CD4-positive, alpha-beta memory T cell (primary cell): ENCODE data around the gene SPAG5. TPM values are rescaled to one million over a fixed set of nuclear protein-coding genes. Genes with fewer than 3 reads are reported as not detected.

ENCODE experiments used
- CTCF ChIA-PET: fragments of 350-600 bp; sonication (Branson Sonifier 250); formaldehyde crosslinking; loops from one replicate; lab custom pipeline; 2021; ENCODE audit warnings: inconsistent platforms; ENCODE audit not compliant: partially characterized antibody; lab: Charles Lee
- POLR2A ChIA-PET: fragments of 350-600 bp; sonication (Branson Sonifier 250); formaldehyde crosslinking; loops from one replicate; lab custom pipeline; 2021; ENCODE audit not compliant: partially characterized antibody; lab: Charles Lee
- DNase-seq, 5 donors: peaks; one replicate each; pipeline versions ENCODE4 v3.0.0 to v3.0.0-alpha.2; 2020 to 2022; ENCODE audit warnings: mixed read lengths in 1 of 5
- H3K27ac ChIP-seq: one replicate; pipeline ENCODE4 v1.7.0; 2013; ENCODE audit warnings: low read depth, low read length
- H3K27me3 ChIP-seq: 2 replicates; pipeline ENCODE4 v1.7.0; 2013; ENCODE audit warnings: mild to moderate bottlenecking, low read length, moderate library complexity; ENCODE audit not compliant: insufficient read depth
- H3K36me3 ChIP-seq: 2 replicates; pipeline ENCODE4 v1.7.0; 2013; ENCODE audit warnings: mild to moderate bottlenecking, low read length, moderate library complexity; ENCODE audit not compliant: insufficient read depth
- H3K4me1 ChIP-seq: 2 replicates; pipeline ENCODE4 v1.7.0; 2013; ENCODE audit warnings: mild to moderate bottlenecking, low read length, moderate library complexity; ENCODE audit not compliant: insufficient read depth
- H3K4me3 ChIP-seq, 2 donors: one replicate each; pipeline ENCODE4 v1.7.0; 2013; ENCODE audit warnings: low read length in 2 of 2, mild to moderate bottlenecking in 1 of 2
- H3K9me3 ChIP-seq, 2 donors: one replicate each; pipeline ENCODE4 v1.7.0; 2013; ENCODE audit warnings: low read length in 2 of 2, control low read depth in 1 of 2; ENCODE audit not compliant: control insufficient read depth in 1 of 2
- H3K27ac Mint-ChIP-seq, 7 donors: one replicate each; pipeline ENCODE4 v1.8.0; 2020 to 2021; ENCODE audit warnings: mixed read lengths in 7 of 7, mild to moderate bottlenecking in 6 of 7, inconsistent platforms in 3 of 7, moderate library complexity in 3 of 7
- H3K27me3 Mint-ChIP-seq, 2 donors: one replicate each; pipeline ENCODE4 v1.8.0; 2020 to 2021; ENCODE audit warnings: mixed read lengths in 2 of 2
- H3K36me3 Mint-ChIP-seq, 2 donors: one replicate each; pipeline ENCODE4 v1.8.0; 2020 to 2021; ENCODE audit warnings: mixed read lengths in 2 of 2, inconsistent platforms in 1 of 2, mild to moderate bottlenecking in 1 of 2
- H3K4me1 Mint-ChIP-seq, 4 donors: one replicate each; pipeline ENCODE4 v1.8.0; 2020 to 2021; ENCODE audit warnings: mixed read lengths in 4 of 4, mild to moderate bottlenecking in 1 of 4
- H3K4me3 Mint-ChIP-seq, 8 donors: one replicate each; pipeline ENCODE4 v1.8.0; 2020 to 2021; ENCODE audit warnings: mixed read lengths in 8 of 8, mild to moderate bottlenecking in 7 of 8, moderate library complexity in 6 of 8, inconsistent platforms in 3 of 8
- H3K9me3 Mint-ChIP-seq, 8 donors: one replicate each; pipeline ENCODE4 v1.8.0; 2020 to 2021; ENCODE audit warnings: mixed read lengths in 8 of 8, mild to moderate bottlenecking in 5 of 8, inconsistent platforms in 3 of 8, moderate library complexity in 1 of 8
- intact Hi-C: fragments of 100-400 bp; cut with micrococcal nuclease; formaldehyde crosslinking; loops from one replicate; pipeline ENCODE4 v1.15.1; 2023
- polyA plus RNA-seq, 2 donors: library from polyadenylated mRNA; unstranded; fragments of 300-500 nt; fragmentation: Illumina TruSeq; gene quantifications; one replicate each; pipeline ENCODE4 v1.2.3, GENCODE V29; 2021
- total RNA-seq, 2 experiments: library from RNA; stranded (reverse); gene quantifications; one replicate each; pipeline ENCODE4 v1.2.3, GENCODE V29; 2021

SPAG5 gene
- total and polyA plus RNA-seq, 4 experiments from 2014 or later, result 1.4 to 10.2 (median 9.2) TPM; not detected in 1

GRCh38 chr17:28597606-28598383 lies 1.0 kb downstream of the SPAG5 start:
- POLR2A ChIA-PET, result interaction anchor here (1.3 to 6.0 kb wide), 5 partner anchors 16 to 122 kb away, joined by 4 to 169 read pairs (median 11); partner anchors contain the start of genes ALDOC, PIGS, RPL23A and RSKR
- peak overlapping the region; percentile 94 to 99 (median 99) for H3K27ac Mint-ChIP-seq
- H3K9me3 ChIP-seq, result no peaks in the 10 kb centered on the region
- no peaks in the 10 kb centered on the region for H3K27me3 Mint-ChIP-seq
- no peaks in the 10 kb centered on the region for H3K9me3 Mint-ChIP-seq
- no peak for DNase-seq
- peak overlapping the region; percentile 100 for H3K27ac ChIP-seq
- H3K36me3 Mint-ChIP-seq, result peaks cover 0 to 6% of the 10 kb centered on the region in 2 donors
- H3K27me3 ChIP-seq, result no peaks in the 10 kb centered on the region
- H3K4me3 ChIP-seq, result peak overlapping the region in 1 of 2 donors; percentile 74
- peaks cover 7% of the 10 kb centered on the region for H3K4me1 ChIP-seq
- H3K36me3 ChIP-seq, result no peaks in the 10 kb centered on the region
- CTCF ChIA-PET, result interaction anchor here (1.1 kb wide), 1 partner anchor 27 kb away, joined by 3 read pairs; no protein-coding TSS in a partner anchor
- intact Hi-C loops, result loop anchor here (2.0 kb wide), 1 partner anchor 47 kb away; the partner anchor contains the start of gene BLTP2
- peaks cover 13 to 27% (median 22%) of the 10 kb centered on the region in 4 donors for H3K4me1 Mint-ChIP-seq
- peak overlapping the region; percentile 88 to 99 (median 96) for H3K4me3 Mint-ChIP-seq

GRCh38 chr17:28592260-28592659 lies 6.6 kb downstream of the SPAG5 start:
- POLR2A ChIA-PET, result interaction anchor here (1.4 kb wide), 1 partner anchor 15 kb away, joined by 4 read pairs; the partner anchor contains the start of gene ALDOC
- peaks cover 5 to 6% of the 10 kb centered on the region in 2 donors for H3K36me3 Mint-ChIP-seq
- CTCF ChIA-PET, result no interaction called here

GRCh38 chr17:28585851-28586250 lies 13.0 kb downstream of the SPAG5 start:
- ChIA-PET CTCF (no interaction called here), POLR2A (no interaction called here)
- peaks cover 0 to 3% (median under 1%) of the 10 kb centered on the region in 4 donors for H3K4me1 Mint-ChIP-seq
- H3K36me3 Mint-ChIP-seq, result peaks cover 10 to 12% of the 10 kb centered on the region in 2 donors
- intact Hi-C loops, result no loop called here
- no peak overlapping the region for H3K4me3 ChIP-seq
- H3K9me3 ChIP-seq, result no peaks in the 10 kb centered on the region
- no peaks in the 10 kb centered on the region for H3K27me3 ChIP-seq
- DNase-seq, result no peak
- H3K4me3 Mint-ChIP-seq, result no peak overlapping the region
- H3K27me3 Mint-ChIP-seq, result no peaks in the 10 kb centered on the region
- H3K36me3 ChIP-seq, result peaks cover 17% of the 10 kb centered on the region
- no peak overlapping the region for H3K27ac ChIP-seq
- H3K4me1 ChIP-seq, result no peaks in the 10 kb centered on the region
- H3K9me3 Mint-ChIP-seq, result no peaks in the 10 kb centered on the region
- H3K27ac Mint-ChIP-seq, result peak overlapping the region in 1 of 7 donors; percentile 2

More at GRCh38 chr17:28592260-28592659, 6.6 kb downstream of the SPAG5 start:
- no peaks in the 10 kb centered on the region for H3K9me3 Mint-ChIP-seq
- no peaks in the 10 kb centered on the region for H3K27me3 ChIP-seq
- no peaks in the 10 kb centered on the region for H3K27me3 Mint-ChIP-seq
- intact Hi-C loops, result no loop called here
- peaks cover 7% of the 10 kb centered on the region for H3K36me3 ChIP-seq
- H3K27ac Mint-ChIP-seq, result no peak overlapping the region
- H3K4me1 Mint-ChIP-seq, result peaks cover under 1 to 1% (median under 1%) of the 10 kb centered on the region in 4 donors
- H3K4me3 ChIP-seq, result no peak overlapping the region
- no peaks in the 10 kb centered on the region for H3K9me3 ChIP-seq
- no peak overlapping the region for H3K4me3 Mint-ChIP-seq
- no peak for DNase-seq
- H3K27ac ChIP-seq, result no peak overlapping the region
- no peaks in the 10 kb centered on the region for H3K4me1 ChIP-seq

GRCh38 chr17:28584434-28584833 lies 14.4 kb downstream of the SPAG5 start:
- Mint-ChIP-seq H3K4me1 (peaks cover 0 to 3% (median under 1%) of the 10 kb centered on the region in 4 donors), H3K9me3 (no peaks in the 10 kb centered on the region), H3K27me3 (no peaks in the 10 kb centered on the region), H3K36me3 (peaks cover 10 to 12% of the 10 kb centered on the region in 2 donors), H3K27ac (peak overlapping the region in 2 of 7 donors; percentile 25 to 59), H3K4me3 (no peak overlapping the region)
- intact Hi-C loops, result no loop called here
- no peak for DNase-seq
- no peaks in the 10 kb centered on the region for H3K9me3 ChIP-seq
- POLR2A ChIA-PET, result no interaction called here
- CTCF ChIA-PET, result no interaction called here
- H3K27ac ChIP-seq, result no peak overlapping the region
- no peaks in the 10 kb centered on the region for H3K27me3 ChIP-seq
- no peaks in the 10 kb centered on the region for H3K4me1 ChIP-seq
- no peak overlapping the region for H3K4me3 ChIP-seq
- H3K36me3 ChIP-seq, result peaks cover 17% of the 10 kb centered on the region

- Histone ChIP-seq H3K4me3 (no peak overlapping the region), H3K4me1 (no peaks in the 10 kb centered on the region), H3K27ac (no peak overlapping the region), H3K27me3 (no peaks in the 10 kb centered on the region), H3K9me3 (no peaks in the 10 kb centered on the region), H3K36me3 (peaks cover 17% of the 10 kb centered on the region)
- no peak overlapping the region for H3K4me3 Mint-ChIP-seq
- intact Hi-C loops, result no loop called here
- ChIA-PET POLR2A (interaction anchor here (1.0 kb wide), 1 partner anchor 11 kb away, joined by 4 read pairs; the partner anchor contains the start of gene PIGS), CTCF (no interaction called here)
- peaks cover 7 to 8% of the 10 kb centered on the region in 2 donors for H3K36me3 Mint-ChIP-seq
- no peaks in the 10 kb centered on the region for H3K9me3 Mint-ChIP-seq
- no peaks in the 10 kb centered on the region for H3K27me3 Mint-ChIP-seq
- no peak for DNase-seq
- H3K27ac Mint-ChIP-seq, result no peak overlapping the region
- peaks cover 0 to 1% (median 0%) of the 10 kb centered on the region in 4 donors for H3K4me1 Mint-ChIP-seq
Measured at GRCh38 chr17:28582513-28582912, 16.3 kb downstream of the SPAG5 start.

- no peaks in the 10 kb centered on the region for H3K9me3 Mint-ChIP-seq
- H3K36me3 Mint-ChIP-seq, result peaks cover 7 to 13% of the 10 kb centered on the region in 2 donors
- no peak overlapping the region for H3K4me3 ChIP-seq
- H3K27me3 Mint-ChIP-seq, result no peaks in the 10 kb centered on the region
- ChIA-PET POLR2A (interaction anchor here (1.2 kb wide), 1 partner anchor 10 kb away, joined by 5 read pairs; the partner anchor contains the start of gene PIGS), CTCF (no interaction called here)
- H3K4me3 Mint-ChIP-seq, result no peak overlapping the region
- peaks cover 13% of the 10 kb centered on the region for H3K36me3 ChIP-seq
- H3K4me1 ChIP-seq, result peaks cover 10% of the 10 kb centered on the region
- H3K27ac Mint-ChIP-seq, result peak overlapping the region in 2 of 7 donors; percentile 3 to 64
- H3K27ac ChIP-seq, result no peak overlapping the region
- no peaks in the 10 kb centered on the region for H3K27me3 ChIP-seq
- peaks cover 8 to 13% (median 11%) of the 10 kb centered on the region in 4 donors for H3K4me1 Mint-ChIP-seq
- H3K9me3 ChIP-seq, result no peaks in the 10 kb centered on the region
- DNase-seq, result no peak
- intact Hi-C loops, result no loop called here
Measured at GRCh38 chr17:28580959-28581358, 17.9 kb downstream of the SPAG5 start.

GRCh38 chr17:28579526-28579925 lies 19.3 kb downstream of the SPAG5 start:
- Histone ChIP-seq H3K4me1 (peaks cover 19% of the 10 kb centered on the region), H3K9me3 (no peaks in the 10 kb centered on the region), H3K27me3 (no peaks in the 10 kb centered on the region), H3K36me3 (no peaks in the 10 kb centered on the region), H3K27ac (no peak overlapping the region), H3K4me3 (no peak overlapping the region)
- no peak for DNase-seq
- Mint-ChIP-seq H3K4me3 (no peak overlapping the region), H3K4me1 (peaks cover 9 to 22% (median 17%) of the 10 kb centered on the region in 4 donors), H3K9me3 (no peaks in the 10 kb centered on the region), H3K36me3 (peaks cover 6 to 8% of the 10 kb centered on the region in 2 donors), H3K27ac (peak overlapping the region in 1 of 7 donors; percentile 48), H3K27me3 (no peaks in the 10 kb centered on the region)
- intact Hi-C loops, result no loop called here
- POLR2A ChIA-PET, result interaction anchor here (1.2 kb wide), 1 partner anchor 8 kb away, joined by 5 read pairs; the partner anchor contains the start of gene PIGS
- CTCF ChIA-PET, result no interaction called here
